Erythroblast (primary cell): Measurements from ENCODE around the gene BLTP3B.

Experiments used
- GATA1 ChIP-seq: IDR thresholded peaks from 2 replicates; pipeline ENCODE4 v1.6.1; 2011; ENCODE audit warnings: low read depth, mild to moderate bottlenecking, control low read depth, low read length, moderate library complexity
- POLR2A ChIP-seq: IDR thresholded peaks from 2 replicates; pipeline ENCODE4 v1.6.1; 2011; ENCODE audit warnings: mild to moderate bottlenecking, low read length

DNA sequence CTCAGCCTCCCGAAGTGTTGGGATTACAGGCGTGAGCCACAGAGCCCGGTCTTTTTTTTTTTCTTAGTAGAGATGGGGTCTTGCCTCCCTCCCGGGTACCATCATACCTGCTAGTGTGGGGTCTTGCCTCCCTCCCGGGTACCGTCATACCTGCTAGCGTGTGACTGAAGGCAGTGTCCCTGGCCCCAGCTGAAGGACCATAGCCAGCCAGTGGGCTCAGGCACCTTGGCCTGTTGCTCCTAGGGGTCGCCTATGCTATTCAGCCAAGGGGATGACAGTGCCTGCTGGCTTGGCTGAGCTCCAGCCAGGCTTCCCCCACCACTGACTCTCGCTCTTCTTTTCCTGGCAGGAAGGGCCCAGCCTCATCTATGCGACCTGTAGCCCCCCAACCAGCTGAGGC, 10.5 kb upstream of the BLTP3B start:
- TF ChIP-seq POLR2A (no peak), GATA1 (no peak)
